Caco-2 (cell line): ENCODE measurements around the gene IL34. TPM values are rescaled to one million over a fixed set of nuclear protein-coding genes. Genes with fewer than 3 reads are reported as not detected.

Experiments
- BruUV-seq: library from RNA; stranded (reverse); fragments of 400-500 nt; replicated peaks from 2 replicates; lab custom pipeline; 2021; lab: Mats Ljungman, UMichigan
- CTCF ChIA-PET: fragments of 300-600 bp; sonication (Branson Sonifier 250); formaldehyde crosslinking; loops from one replicate; lab custom pipeline; 2022; ENCODE audit warnings: antibody characterized with exemption; lab: Charles Lee
- POLR2A ChIA-PET: fragments of 300-600 bp; sonication (Branson Sonifier 250); formaldehyde crosslinking; loops from one replicate; lab custom pipeline; 2022; ENCODE audit warnings: antibody characterized with exemption; lab: Charles Lee
- DNase-seq, 2 experiments: peaks; one replicate each; pipeline versions ENCODE4 v3.0.0 to v3.0.0-alpha.2; 2020 to 2022
- H3K27me3 ChIP-seq: replicated peaks from 2 replicates; pipeline ENCODE4 v1.6.0; 2011; ENCODE audit warnings: low read length; ENCODE audit not compliant: control insufficient read depth, insufficient read depth
- H3K36me3 ChIP-seq: 2 replicates; pipeline ENCODE4 v1.5.1; 2011; ENCODE audit warnings: low read length; ENCODE audit not compliant: control insufficient read depth, insufficient read depth
- H3K4me1 ChIP-seq: fragments of 250-450 bp; sonication (Bioruptor Pico); 2 replicates; pipeline ENCODE4 v1.5.1; 2020; ENCODE audit warnings: mild to moderate bottlenecking
- H3K4me3 ChIP-seq: 2 replicates; pipeline ENCODE4 v1.5.1; 2011; ENCODE audit warnings: low read depth, mild to moderate bottlenecking, control low read depth, low read length
- H3K9me3 ChIP-seq: fragments of 250-450 bp; sonication (Bioruptor Pico); 2 replicates; pipeline ENCODE4 v1.5.1; 2020; ENCODE audit warnings: mild to moderate bottlenecking, moderate library complexity
- H3K27ac Mint-ChIP-seq: one replicate; pipeline ENCODE4 v1.8.0; 2022; ENCODE audit warnings: mixed read lengths; ENCODE audit not compliant: unreplicated experiment
- H3K27me3 Mint-ChIP-seq: one replicate; pipeline ENCODE4 v1.8.0; 2022; ENCODE audit warnings: mixed read lengths; ENCODE audit not compliant: insufficient read depth, unreplicated experiment
- H3K36me3 Mint-ChIP-seq: one replicate; pipeline ENCODE4 v1.8.0; 2022; ENCODE audit warnings: mild to moderate bottlenecking, mixed read lengths; ENCODE audit not compliant: insufficient read depth, unreplicated experiment
- H3K4me1 Mint-ChIP-seq: one replicate; pipeline ENCODE4 v1.8.0; 2022; ENCODE audit warnings: low read depth, mixed read lengths; ENCODE audit not compliant: unreplicated experiment
- H3K4me3 Mint-ChIP-seq: one replicate; pipeline ENCODE4 v1.8.0; 2022; ENCODE audit warnings: mild to moderate bottlenecking, moderate library complexity, mixed read lengths; ENCODE audit not compliant: unreplicated experiment
- H3K9me3 Mint-ChIP-seq: one replicate; pipeline ENCODE4 v1.8.0; 2022; ENCODE audit warnings: mixed read lengths; ENCODE audit not compliant: unreplicated experiment
- CTCF ChIP-seq, 2 experiments: fragments of 200-600 bp in 1 of 2; IDR thresholded peaks; 1 replicate in 1 of 2; 2 replicates in 1 of 2; pipeline versions ENCODE4 v1.5.1 to v1.8.0; 2011 to 2022; ENCODE audit warnings: antibody characterized with exemption in 1 of 2, control low read depth in 1 of 2, inconsistent platforms in 1 of 2, low read depth in 1 of 2, low read length in 1 of 2, mild to moderate bottlenecking in 1 of 2, moderate library complexity in 1 of 2; ENCODE audit not compliant: insufficient read depth in 1 of 2, severe bottlenecking in 1 of 2, unreplicated experiment in 1 of 2
- intact Hi-C: fragments of 100-400 bp; cut with micrococcal nuclease; formaldehyde crosslinking; loops from one replicate; pipeline ENCODE4 v1.10.0; 2022; ENCODE audit not compliant: unreplicated experiment
- total RNA-seq: library from RNA; stranded (reverse); gene quantifications from 2 replicates; pipeline ENCODE4 v1.2.3, GENCODE V29; 2022

The IL34 gene
- total RNA-seq, 1 experiment from 2014 or later, result 0.50 TPM

- Mint-ChIP-seq H3K9me3 (no peaks in the 10 kb centered on the region), H3K27me3 (no peaks in the 10 kb centered on the region), H3K4me1 (peaks cover 38% of the 10 kb centered on the region), H3K27ac (peak overlapping the region; percentile 89), H3K4me3 (no peak overlapping the region), H3K36me3 (peaks cover 22% of the 10 kb centered on the region)
- POLR2A ChIA-PET, result no interaction called here
- no peak for TF ChIP-seq CTCF (IDR thresholded peaks at IDR 0.05; ENCODE audit: insufficient read depth in 1 of 2, low read depth in 1 of 2, low read length in 1 of 2, severe bottlenecking in 1 of 2, unreplicated experiment in 1 of 2)
- no TSS peak for BruUV-seq
- Histone ChIP-seq H3K9me3 (no peaks in the 10 kb centered on the region), H3K4me3 (no peak overlapping the region), H3K4me1 (peaks cover 44% of the 10 kb centered on the region), H3K27me3 (no peaks in the 10 kb centered on the region), H3K36me3 (no peaks in the 10 kb centered on the region; the same call in 1 of the 2 replicates)
- no peak for DNase-seq
- CTCF ChIA-PET, result no interaction called here
- intact Hi-C loops, result no loop called here
Measured at GRCh38 chr16:70696355-70696754, 50.0 kb downstream of the IL34 start.

- ChIA-PET POLR2A (no interaction called here), CTCF (no interaction called here)
- Histone ChIP-seq H3K27me3 (no peaks in the 10 kb centered on the region), H3K4me3 (no peak overlapping the region), H3K4me1 (peaks cover 44% of the 10 kb centered on the region), H3K36me3 (no peaks in the 10 kb centered on the region; the same call in 1 of the 2 replicates), H3K9me3 (no peaks in the 10 kb centered on the region)
- no TSS peak for BruUV-seq
- TF ChIP-seq CTCF (IDR thresholded peaks at IDR 0.05; ENCODE audit: insufficient read depth in 1 of 2, low read depth in 1 of 2, low read length in 1 of 2, severe bottlenecking in 1 of 2, unreplicated experiment in 1 of 2), result no peak
- no peak for DNase-seq
- no peaks in the 10 kb centered on the region for H3K27me3 Mint-ChIP-seq
- peaks cover 22% of the 10 kb centered on the region for H3K36me3 Mint-ChIP-seq
- H3K27ac Mint-ChIP-seq, result peak overlapping the region; percentile 89
- H3K4me1 Mint-ChIP-seq, result peaks cover 38% of the 10 kb centered on the region
- no peaks in the 10 kb centered on the region for H3K9me3 Mint-ChIP-seq
- no peak overlapping the region for H3K4me3 Mint-ChIP-seq
- intact Hi-C loops, result no loop called here
Measured at GRCh38 chr16:70696952-70697593, 50.7 kb downstream of the IL34 start.

- Mint-ChIP-seq H3K9me3 (no peaks in the 10 kb centered on the region), H3K36me3 (peaks cover 22% of the 10 kb centered on the region), H3K4me1 (peaks cover 38% of the 10 kb centered on the region), H3K4me3 (no peak overlapping the region), H3K27ac (no peak overlapping the region), H3K27me3 (no peaks in the 10 kb centered on the region)
- no TSS peak for BruUV-seq
- H3K4me3 ChIP-seq, result no peak overlapping the region
- DNase-seq, result no peak
- intact Hi-C loops, result no loop called here
- CTCF ChIA-PET, result no interaction called here
- H3K27me3 ChIP-seq, result no peaks in the 10 kb centered on the region
- no peaks in the 10 kb centered on the region for H3K9me3 ChIP-seq
- no peak for TF ChIP-seq CTCF (IDR thresholded peaks at IDR 0.05; ENCODE audit: insufficient read depth in 1 of 2, low read depth in 1 of 2, low read length in 1 of 2, severe bottlenecking in 1 of 2, unreplicated experiment in 1 of 2)
- POLR2A ChIA-PET, result no interaction called here
- peaks cover 39% of the 10 kb centered on the region for H3K4me1 ChIP-seq
- H3K36me3 ChIP-seq, result no peaks in the 10 kb centered on the region; the same call in 1 of the 2 replicates
Measured at GRCh38 chr16:70697594-70698170, 51.3 kb downstream of the IL34 start.
